ENCODE measurements around the gene TP53I11. TPM values are rescaled to one million over a fixed set of nuclear protein-coding genes. Genes with fewer than 3 reads are reported as not detected.

The TP53I11 gene
- polyA plus RNA-seq, 1 donor from 2014 or later = 44.0 TPM

DNA sequence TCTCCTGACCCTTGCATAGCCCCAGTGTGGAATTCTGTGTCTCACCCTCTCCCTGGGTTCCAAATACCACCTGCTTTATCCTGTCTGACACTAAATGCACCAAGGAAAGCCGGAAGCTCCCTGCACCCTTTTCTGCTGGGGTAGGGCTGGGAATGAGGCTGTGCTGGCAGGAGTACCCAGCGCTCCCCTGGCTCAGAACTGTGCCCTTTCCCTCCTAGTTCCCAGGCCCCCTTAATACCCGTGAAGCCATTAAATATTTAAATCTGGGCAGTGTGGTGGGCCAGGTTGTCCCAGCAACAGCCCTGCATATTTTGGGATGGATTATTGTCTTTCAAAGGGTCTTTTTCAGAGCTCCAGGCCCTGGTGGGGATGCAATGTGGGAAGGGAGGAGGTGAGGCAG lies 63.0 kb downstream of the TP53I11 start:
- no peaks in the 10 kb centered on the region for H3K36me3 Mint-ChIP-seq
- H3K4me3 Mint-ChIP-seq = no peak overlapping the region
- no peaks in the 10 kb centered on the region for H3K9me3 Mint-ChIP-seq
- H3K4me1 Mint-ChIP-seq = peaks cover 0 to 3% (median 0%) of the 10 kb centered on the region in 3 donors
- peaks cover 2% of the 10 kb centered on the region for H3K27me3 Mint-ChIP-seq
- H3K27ac Mint-ChIP-seq = peak overlapping the region in 1 of 3 donors; percentile 43

DNA sequence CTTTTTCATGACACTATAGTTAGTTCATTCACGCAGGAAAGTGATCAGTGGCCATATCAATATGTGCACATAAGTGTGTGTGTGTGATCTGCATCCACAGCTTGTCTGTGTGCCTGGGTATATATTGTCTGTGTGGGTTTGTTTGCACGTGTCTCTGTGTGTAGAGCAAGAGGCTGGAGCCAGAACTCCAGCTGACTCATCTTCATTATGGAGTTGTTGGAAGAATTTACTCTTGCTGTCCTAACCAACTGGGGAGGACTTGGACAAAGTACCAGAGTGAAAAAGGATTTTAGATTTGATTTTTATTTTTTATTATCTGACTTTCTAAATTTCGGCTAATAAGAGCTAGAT lies 63.9 kb downstream of the TP53I11 start:
- Mint-ChIP-seq H3K4me1 (peaks cover 0 to 3% (median 0%) of the 10 kb centered on the region in 3 donors), H3K9me3 (no peaks in the 10 kb centered on the region), H3K27ac (no peak overlapping the region), H3K36me3 (no peaks in the 10 kb centered on the region), H3K4me3 (no peak overlapping the region), H3K27me3 (peaks cover 2% of the 10 kb centered on the region)

DNA sequence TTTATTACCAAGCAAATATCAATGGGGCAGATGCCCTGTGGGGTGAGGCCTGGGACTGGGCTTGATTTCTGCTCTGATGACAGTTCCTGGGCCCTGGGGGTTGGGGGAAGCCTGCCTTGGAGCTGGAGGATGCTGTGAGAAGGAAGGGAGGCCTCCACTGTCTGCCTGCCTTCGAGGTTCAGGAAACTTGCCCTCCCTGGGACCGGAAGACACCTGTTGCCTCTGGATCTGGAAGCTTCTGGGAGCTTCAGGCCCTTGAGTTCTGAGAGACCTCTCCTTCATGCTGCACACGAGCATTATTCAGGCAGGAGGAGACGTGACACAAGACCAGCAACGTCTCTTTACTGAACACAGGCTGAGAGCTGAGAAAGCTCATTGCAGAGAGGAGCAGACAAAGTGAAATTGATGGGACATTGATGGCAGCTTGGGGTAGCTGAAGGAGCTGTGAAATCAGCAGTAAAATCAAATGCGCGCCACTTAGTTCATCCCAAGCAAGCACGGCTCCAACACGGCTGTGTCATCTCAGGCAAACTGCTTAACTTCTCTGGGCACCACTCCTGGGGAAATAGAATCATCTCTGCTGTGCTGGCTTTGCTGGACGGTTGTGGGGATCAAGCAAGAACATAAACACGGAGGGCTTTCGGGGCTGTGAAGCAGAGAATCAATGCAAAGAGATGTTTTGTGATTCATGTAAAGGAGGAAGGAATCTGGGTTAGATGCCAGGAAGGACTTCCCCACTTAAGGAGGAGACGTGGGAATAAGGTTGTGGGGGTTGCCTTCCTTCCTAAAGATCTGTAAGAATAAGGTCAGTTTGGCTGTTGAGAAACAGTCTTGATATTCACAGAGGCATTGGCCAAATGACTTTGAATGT lies 64.5 kb downstream of the TP53I11 start:
- Mint-ChIP-seq H3K4me1 (peaks cover 0 to 3% (median 0%) of the 10 kb centered on the region in 3 donors), H3K27me3 (peaks cover 2% of the 10 kb centered on the region), H3K27ac (peak overlapping the region in 1 of 3 donors; percentile 1), H3K9me3 (no peaks in the 10 kb centered on the region), H3K36me3 (no peaks in the 10 kb centered on the region), H3K4me3 (no peak overlapping the region)

DNA sequence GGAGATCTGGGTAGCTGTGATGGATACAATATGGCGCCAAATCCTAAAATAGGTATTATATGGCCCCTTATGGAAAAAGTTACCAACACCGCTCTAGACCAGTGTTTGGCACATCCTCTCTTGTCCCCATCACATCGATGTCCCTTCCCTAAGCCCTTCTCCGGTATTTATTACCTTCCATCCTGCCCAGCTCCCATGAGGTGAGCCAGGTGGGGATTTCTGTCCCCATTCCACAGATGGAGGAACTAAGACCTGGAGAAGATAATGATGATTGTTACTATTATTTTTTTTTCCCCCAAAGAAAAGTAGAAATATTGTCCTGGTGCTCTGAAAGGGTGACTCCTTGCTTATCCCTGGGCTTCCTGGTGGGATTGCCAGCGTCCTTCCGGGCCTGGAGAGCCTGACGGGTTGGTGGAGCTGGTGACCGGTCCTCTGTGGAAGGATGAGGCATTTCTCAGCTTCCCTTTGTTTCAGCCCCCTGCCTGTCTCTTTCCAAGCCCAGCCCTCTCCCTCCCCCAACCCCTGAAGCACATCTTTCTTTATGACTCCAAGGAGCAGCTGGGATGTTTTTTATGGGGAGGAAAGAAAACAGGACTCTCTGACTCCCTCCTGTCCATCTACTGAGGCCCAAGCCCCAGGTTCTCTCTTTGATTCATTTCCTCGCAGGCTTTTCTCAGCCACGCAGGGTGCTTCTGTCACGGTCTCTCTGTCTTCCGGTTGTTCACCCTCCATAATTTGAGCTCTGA lies 65.4 kb downstream of the TP53I11 start:
- Mint-ChIP-seq H3K36me3 (no peaks in the 10 kb centered on the region), H3K9me3 (no peaks in the 10 kb centered on the region), H3K4me1 (peaks cover 0 to 3% (median 0%) of the 10 kb centered on the region in 3 donors), H3K27ac (no peak overlapping the region), H3K27me3 (peaks cover 2% of the 10 kb centered on the region), H3K4me3 (no peak overlapping the region)

DNA sequence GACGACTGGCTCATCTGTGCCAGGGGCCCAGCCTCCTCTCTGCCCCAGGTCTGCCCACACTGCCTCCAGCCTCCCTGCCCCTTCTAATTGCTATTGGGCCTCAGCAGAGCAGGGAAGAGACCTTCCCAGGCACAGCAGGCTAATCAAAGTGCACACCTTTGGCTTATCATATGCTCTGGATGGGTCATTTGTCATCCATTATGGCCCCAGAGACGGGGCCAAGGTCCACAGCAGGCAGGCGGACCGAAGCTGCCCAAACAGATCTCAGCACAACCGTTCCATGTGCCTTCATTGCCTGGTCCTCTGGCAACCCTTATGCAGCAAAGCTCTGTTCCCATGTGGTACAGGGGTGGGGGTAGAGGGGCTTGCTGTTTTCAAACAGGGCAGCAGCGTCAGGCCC lies 66.6 kb downstream of the TP53I11 start:
- Mint-ChIP-seq H3K36me3 (no peaks in the 10 kb centered on the region), H3K4me1 (peaks cover 0 to 3% (median 0%) of the 10 kb centered on the region in 3 donors), H3K27me3 (peaks cover 2% of the 10 kb centered on the region), H3K9me3 (no peaks in the 10 kb centered on the region), H3K27ac (no peak overlapping the region), H3K4me3 (no peak overlapping the region)

DNA sequence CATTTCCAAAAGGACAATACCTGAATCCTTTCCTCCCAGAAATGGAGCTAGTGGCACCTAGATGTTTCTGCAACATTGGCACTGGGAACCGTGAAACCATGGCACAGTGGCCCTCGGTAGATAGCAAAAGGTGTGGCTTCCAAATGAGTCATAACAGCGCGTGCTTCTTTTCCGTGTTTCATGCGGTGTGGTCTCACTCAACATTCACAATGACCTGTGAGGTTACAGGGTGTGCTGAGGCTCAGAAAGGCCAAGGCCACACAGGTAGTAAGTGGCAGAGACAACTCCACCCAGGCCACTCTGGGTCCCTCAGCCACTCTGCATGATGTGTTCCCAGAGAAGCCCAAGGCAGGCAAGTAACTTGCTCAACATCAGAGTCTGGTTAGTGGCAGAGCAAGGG lies 67.4 kb downstream of the TP53I11 start:
- H3K27ac Mint-ChIP-seq = no peak overlapping the region

More for the DNA sequence above, 67.4 kb downstream of the TP53I11 start:
- no peaks in the 10 kb centered on the region for H3K9me3 Mint-ChIP-seq
- peaks cover 0 to 3% (median 0%) of the 10 kb centered on the region in 3 donors for H3K4me1 Mint-ChIP-seq
- peaks cover 2% of the 10 kb centered on the region for H3K27me3 Mint-ChIP-seq
- H3K4me3 Mint-ChIP-seq = no peak overlapping the region
- no peaks in the 10 kb centered on the region for H3K36me3 Mint-ChIP-seq

Other genes starting within 250 kb of the TP53I11 start
- 2.1 TPM for gene TSPAN18, start 223.9 kb downstream of the TP53I11 start, polyA plus RNA-seq
- 1.4 TPM for gene PRDM11, start 195.8 kb upstream of the TP53I11 start, polyA plus RNA-seq

Data from IgD-negative memory B cell (primary cell).